ENCODE measurements around the gene PGM1. TPM values are rescaled to one million over a fixed set of nuclear protein-coding genes. Genes with fewer than 3 reads are reported as not detected.

PGM1 gene
- total and polyA plus RNA-seq, 4 experiments from 2014 or later = 18.8 to 48.3 (median 26.6) TPM

GRCh38 chr1:63670164-63670563, 77.0 kb downstream of the PGM1 start:
- intact Hi-C loops (cut with micrococcal nuclease) = no loop called here
- Histone ChIP-seq H3K4me1 (ENCODE audit: insufficient read depth, low read length) (no peaks in the 10 kb centered on the region), H3K27me3 (ENCODE audit: insufficient read depth, low read length) (no peaks in the 10 kb centered on the region), H3K27ac (ENCODE audit: low read depth, low read length) (no peak overlapping the region), H3K4me3 (ENCODE audit: low read length in 2 of 2) (no peak overlapping the region), H3K9me3 (ENCODE audit: control insufficient read depth in 1 of 2, low read length in 2 of 2) (no peaks in the 10 kb centered on the region), H3K36me3 (ENCODE audit: insufficient read depth, low read length) (no peaks in the 10 kb centered on the region)
- H3K9me3 Mint-ChIP-seq = peaks cover 0 to 6% (median 0%) of the 10 kb centered on the region in 8 donors
- H3K27me3 Mint-ChIP-seq = no peaks in the 10 kb centered on the region
- POLR2A ChIA-PET (ENCODE audit: partially characterized antibody) = no interaction called here
- CTCF ChIA-PET (ENCODE audit: partially characterized antibody) = interaction anchor here (1.2 to 1.6 kb wide), 2 partner anchors 22 to 467 kb away, joined by 4 to 5 read pairs; no protein-coding TSS in a partner anchor
- no peak for DNase-seq
- no peak overlapping the region for H3K27ac Mint-ChIP-seq
- peaks cover 6 to 14% of the 10 kb centered on the region in 2 donors for H3K36me3 Mint-ChIP-seq
- no peaks in the 10 kb centered on the region for H3K4me1 Mint-ChIP-seq
- H3K4me3 Mint-ChIP-seq = no peak overlapping the region

GRCh38 chr1:63671514-63671913, 78.3 kb downstream of the PGM1 start:
- Mint-ChIP-seq H3K9me3 (no peaks in the 10 kb centered on the region), H3K36me3 (peaks cover 3 to 6% of the 10 kb centered on the region in 2 donors), H3K27ac (peak overlapping the region in 1 of 7 donors; percentile 7), H3K27me3 (no peaks in the 10 kb centered on the region), H3K4me3 (no peak overlapping the region), H3K4me1 (no peaks in the 10 kb centered on the region)
- Histone ChIP-seq H3K4me1 (ENCODE audit: insufficient read depth, low read length) (no peaks in the 10 kb centered on the region), H3K27me3 (ENCODE audit: insufficient read depth, low read length) (no peaks in the 10 kb centered on the region), H3K4me3 (ENCODE audit: low read length in 2 of 2) (no peak overlapping the region), H3K27ac (ENCODE audit: low read depth, low read length) (no peak overlapping the region), H3K9me3 (ENCODE audit: control insufficient read depth in 1 of 2, low read length in 2 of 2) (no peaks in the 10 kb centered on the region), H3K36me3 (ENCODE audit: insufficient read depth, low read length) (no peaks in the 10 kb centered on the region)
- intact Hi-C loops (cut with micrococcal nuclease) = no loop called here
- no peak for DNase-seq
- CTCF ChIA-PET (ENCODE audit: partially characterized antibody) = interaction anchor here (1.6 kb wide), 1 partner anchor 466 kb away, joined by 4 read pairs; no protein-coding TSS in a partner anchor
- POLR2A ChIA-PET (ENCODE audit: partially characterized antibody) = no interaction called here

- Histone ChIP-seq H3K9me3 (ENCODE audit: control insufficient read depth in 1 of 2, low read length in 2 of 2) (no peaks in the 10 kb centered on the region), H3K27ac (ENCODE audit: low read depth, low read length) (no peak overlapping the region), H3K27me3 (ENCODE audit: insufficient read depth, low read length) (no peaks in the 10 kb centered on the region), H3K4me1 (ENCODE audit: insufficient read depth, low read length) (no peaks in the 10 kb centered on the region), H3K4me3 (ENCODE audit: low read length in 2 of 2) (no peak overlapping the region), H3K36me3 (ENCODE audit: insufficient read depth, low read length) (no peaks in the 10 kb centered on the region)
- Mint-ChIP-seq H3K4me3 (no peak overlapping the region), H3K27me3 (no peaks in the 10 kb centered on the region), H3K36me3 (peaks cover 5 to 7% of the 10 kb centered on the region in 2 donors), H3K9me3 (peaks cover 0 to 9% (median 4%) of the 10 kb centered on the region in 8 donors), H3K27ac (no peak overlapping the region), H3K4me1 (peaks cover 0 to 2% (median 0%) of the 10 kb centered on the region in 4 donors)
- CTCF ChIA-PET (ENCODE audit: partially characterized antibody) = interaction anchor here (1.1 to 1.5 kb wide), 2 partner anchors 18 to 23 kb away, joined by 5 read pairs; no protein-coding TSS in a partner anchor
- intact Hi-C loops (cut with micrococcal nuclease) = no loop called here
- POLR2A ChIA-PET (ENCODE audit: partially characterized antibody) = no interaction called here
- DNase-seq = no peak
Measured at GRCh38 chr1:63674238-63674864, 81.1 kb downstream of the PGM1 start.

GRCh38 chr1:63674865-63675419, 81.7 kb downstream of the PGM1 start:
- POLR2A ChIA-PET (ENCODE audit: partially characterized antibody) = no interaction called here
- DNase-seq = no peak
- Histone ChIP-seq H3K9me3 (ENCODE audit: control insufficient read depth in 1 of 2, low read length in 2 of 2) (no peaks in the 10 kb centered on the region), H3K27ac (ENCODE audit: low read depth, low read length) (no peak overlapping the region), H3K4me3 (ENCODE audit: low read length in 2 of 2) (no peak overlapping the region), H3K4me1 (ENCODE audit: insufficient read depth, low read length) (no peaks in the 10 kb centered on the region), H3K27me3 (ENCODE audit: insufficient read depth, low read length) (no peaks in the 10 kb centered on the region), H3K36me3 (ENCODE audit: insufficient read depth, low read length) (no peaks in the 10 kb centered on the region)
- peaks cover 0 to 2% (median 0%) of the 10 kb centered on the region in 4 donors for H3K4me1 Mint-ChIP-seq
- no peaks in the 10 kb centered on the region for H3K27me3 Mint-ChIP-seq
- CTCF ChIA-PET (ENCODE audit: partially characterized antibody) = interaction anchor here (1.1 to 1.5 kb wide), 3 partner anchors 8 to 24 kb away, joined by 3 to 5 read pairs (median 5); no protein-coding TSS in a partner anchor
- no peak overlapping the region for H3K4me3 Mint-ChIP-seq
- H3K36me3 Mint-ChIP-seq = peaks cover 7 to 9% of the 10 kb centered on the region in 2 donors
- intact Hi-C loops (cut with micrococcal nuclease) = no loop called here
- H3K27ac Mint-ChIP-seq = no peak overlapping the region
- peaks cover 0 to 15% (median 7%) of the 10 kb centered on the region in 8 donors for H3K9me3 Mint-ChIP-seq

- Mint-ChIP-seq H3K27me3 (no peaks in the 10 kb centered on the region), H3K36me3 (peaks cover 8 to 10% of the 10 kb centered on the region in 2 donors), H3K27ac (no peak overlapping the region), H3K4me3 (no peak overlapping the region), H3K4me1 (peaks cover 0 to 2% (median 0%) of the 10 kb centered on the region in 4 donors), H3K9me3 (peaks cover 0 to 16% (median 7%) of the 10 kb centered on the region in 8 donors)
- no peaks in the 10 kb centered on the region for H3K36me3 ChIP-seq (ENCODE audit: insufficient read depth, low read length)
- DNase-seq = no peak
- H3K4me3 ChIP-seq (ENCODE audit: low read length in 2 of 2) = no peak overlapping the region
- intact Hi-C loops (cut with micrococcal nuclease) = no loop called here
- no peaks in the 10 kb centered on the region for H3K27me3 ChIP-seq (ENCODE audit: insufficient read depth, low read length)
- no peaks in the 10 kb centered on the region for H3K4me1 ChIP-seq (ENCODE audit: insufficient read depth, low read length)
- no peak overlapping the region for H3K27ac ChIP-seq (ENCODE audit: low read depth, low read length)
- H3K9me3 ChIP-seq (ENCODE audit: control insufficient read depth in 1 of 2, low read length in 2 of 2) = no peaks in the 10 kb centered on the region
- ChIA-PET CTCF (ENCODE audit: partially characterized antibody) (interaction anchor here (1.3 to 2.1 kb wide), 3 partner anchors 9 to 567 kb away, joined by 3 to 5 read pairs (median 4); no protein-coding TSS in a partner anchor), POLR2A (ENCODE audit: partially characterized antibody) (no interaction called here)
Measured at GRCh38 chr1:63675420-63675931, 82.3 kb downstream of the PGM1 start.

GRCh38 chr1:63677497-63677896, 84.3 kb downstream of the PGM1 start:
- Mint-ChIP-seq H3K27ac (peak overlapping the region in 1 of 7 donors; percentile 66), H3K36me3 (peaks cover 8 to 12% of the 10 kb centered on the region in 2 donors), H3K4me3 (no peak overlapping the region), H3K4me1 (peaks cover 0 to 2% (median 0%) of the 10 kb centered on the region in 4 donors), H3K9me3 (peaks cover 0 to 16% (median 7%) of the 10 kb centered on the region in 8 donors), H3K27me3 (no peaks in the 10 kb centered on the region)
- Histone ChIP-seq H3K36me3 (ENCODE audit: insufficient read depth, low read length) (no peaks in the 10 kb centered on the region), H3K4me3 (ENCODE audit: low read length in 2 of 2) (no peak overlapping the region), H3K9me3 (ENCODE audit: control insufficient read depth in 1 of 2, low read length in 2 of 2) (no peaks in the 10 kb centered on the region), H3K4me1 (ENCODE audit: insufficient read depth, low read length) (no peaks in the 10 kb centered on the region), H3K27ac (ENCODE audit: low read depth, low read length) (no peak overlapping the region), H3K27me3 (ENCODE audit: insufficient read depth, low read length) (no peaks in the 10 kb centered on the region)
- POLR2A ChIA-PET (ENCODE audit: partially characterized antibody) = no interaction called here
- intact Hi-C loops (cut with micrococcal nuclease) = no loop called here
- CTCF ChIA-PET (ENCODE audit: partially characterized antibody) = interaction anchor here (1.5 to 2.1 kb wide), 2 partner anchors 11 to 15 kb away, joined by 5 read pairs; no protein-coding TSS in a partner anchor
- no peak for DNase-seq

- POLR2A ChIA-PET (ENCODE audit: partially characterized antibody) = no interaction called here
Measured at GRCh38 chr1:63678200-63678599, 85.0 kb downstream of the PGM1 start.

More at GRCh38 chr1:63678200-63678599, 85.0 kb downstream of the PGM1 start:
- peak overlapping the region in 1 of 7 donors; percentile 2 for H3K27ac Mint-ChIP-seq
- Histone ChIP-seq H3K27me3 (ENCODE audit: insufficient read depth, low read length) (no peaks in the 10 kb centered on the region), H3K27ac (ENCODE audit: low read depth, low read length) (no peak overlapping the region), H3K4me3 (ENCODE audit: low read length in 2 of 2) (no peak overlapping the region), H3K36me3 (ENCODE audit: insufficient read depth, low read length) (no peaks in the 10 kb centered on the region), H3K9me3 (ENCODE audit: control insufficient read depth in 1 of 2, low read length in 2 of 2) (no peaks in the 10 kb centered on the region), H3K4me1 (ENCODE audit: insufficient read depth, low read length) (no peaks in the 10 kb centered on the region)
- DNase-seq = no peak
- CTCF ChIA-PET (ENCODE audit: partially characterized antibody) = interaction anchor here (1.5 kb wide), 1 partner anchor 10 kb away, joined by 5 read pairs; no protein-coding TSS in a partner anchor
- peaks cover 8 to 11% of the 10 kb centered on the region in 2 donors for H3K36me3 Mint-ChIP-seq
- no peaks in the 10 kb centered on the region for H3K27me3 Mint-ChIP-seq
- intact Hi-C loops (cut with micrococcal nuclease) = no loop called here
- no peak overlapping the region for H3K4me3 Mint-ChIP-seq
- H3K9me3 Mint-ChIP-seq = peaks cover 0 to 16% (median 7%) of the 10 kb centered on the region in 8 donors
- H3K4me1 Mint-ChIP-seq = peaks cover 0 to 2% (median 0%) of the 10 kb centered on the region in 4 donors

Measured in CD4-positive, alpha-beta memory T cell (primary cell).